ENCODE data around the gene NDUFS6. TPM values are rescaled to one million over a fixed set of nuclear protein-coding genes. Genes with fewer than 3 reads are reported as not detected.

Gene NDUFS6
- total and polyA plus RNA-seq, 9 donors, result 33.3 to 100 (median 85.0) TPM

- WGBS (ENCODE audit: insufficient coverage), result 100% methylated on average over 1 of the region's 3 CpGs
- no peaks in the 10 kb centered on the region for H3K9me3 ChIP-seq (replicated peaks; ENCODE audit: control insufficient read depth, low read depth, low read length)
- DNase-seq, result no peak
- H3K27ac ChIP-seq (ENCODE audit: low read length), result no peak overlapping the region
- H3K36me3 ChIP-seq (ENCODE audit: control insufficient read depth, insufficient read depth, low read length), result no peaks in the 10 kb centered on the region
- H3K4me3 ChIP-seq (ENCODE audit: low read length), result no peak overlapping the region
- peaks cover 9% of the 10 kb centered on the region for H3K27me3 ChIP-seq (ENCODE audit: control insufficient read depth, insufficient read depth, low read length)
- H3K4me1 ChIP-seq (ENCODE audit: control insufficient read depth, insufficient read depth, low read length), result no peaks in the 10 kb centered on the region
Observed at GRCh38 chr5:1758574-1758973, 42.6 kb upstream of the NDUFS6 start.

- WGBS (ENCODE audit: insufficient coverage), result 75% methylated on average over 5 of the region's 13 CpGs
- Histone ChIP-seq H3K4me3 (ENCODE audit: low read length) (no peak overlapping the region), H3K4me1 (ENCODE audit: control insufficient read depth, insufficient read depth, low read length) (no peaks in the 10 kb centered on the region), H3K27me3 (ENCODE audit: control insufficient read depth, insufficient read depth, low read length) (peaks cover 12% of the 10 kb centered on the region), H3K9me3 (replicated peaks; ENCODE audit: control insufficient read depth, low read depth, low read length) (no peaks in the 10 kb centered on the region), H3K36me3 (ENCODE audit: control insufficient read depth, insufficient read depth, low read length) (no peaks in the 10 kb centered on the region), H3K27ac (ENCODE audit: low read length) (no peak overlapping the region)
- no peak for DNase-seq
Observed at GRCh38 chr5:1759378-1759970, 41.7 kb upstream of the NDUFS6 start.

- H3K27ac ChIP-seq (ENCODE audit: low read length), result no peak overlapping the region
- no peaks in the 10 kb centered on the region for H3K36me3 ChIP-seq (ENCODE audit: control insufficient read depth, insufficient read depth, low read length)
- no CpG with 5 or more reads among the region's 4 CpGs for WGBS (ENCODE audit: insufficient coverage)
- peaks cover 12% of the 10 kb centered on the region for H3K27me3 ChIP-seq (ENCODE audit: control insufficient read depth, insufficient read depth, low read length)
- no peaks in the 10 kb centered on the region for H3K9me3 ChIP-seq (replicated peaks; ENCODE audit: control insufficient read depth, low read depth, low read length)
- peaks cover 6% of the 10 kb centered on the region for H3K4me1 ChIP-seq (ENCODE audit: control insufficient read depth, insufficient read depth, low read length)
- no peak overlapping the region for H3K4me3 ChIP-seq (ENCODE audit: low read length)
- no peak for DNase-seq
Observed at GRCh38 chr5:1760231-1760630, 41.0 kb upstream of the NDUFS6 start.

- DNase-seq, result no peak
- peaks cover 8% of the 10 kb centered on the region for H3K4me1 ChIP-seq (ENCODE audit: control insufficient read depth, insufficient read depth, low read length)
- H3K9me3 ChIP-seq (replicated peaks; ENCODE audit: control insufficient read depth, low read depth, low read length), result no peaks in the 10 kb centered on the region
- H3K27ac ChIP-seq (ENCODE audit: low read length), result no peak overlapping the region
- peaks cover 10% of the 10 kb centered on the region for H3K27me3 ChIP-seq (ENCODE audit: control insufficient read depth, insufficient read depth, low read length)
- H3K4me3 ChIP-seq (ENCODE audit: low read length), result no peak overlapping the region
- 65% methylated on average over 25 of the region's 28 CpGs for WGBS (ENCODE audit: insufficient coverage)
- H3K36me3 ChIP-seq (ENCODE audit: control insufficient read depth, insufficient read depth, low read length), result no peaks in the 10 kb centered on the region
Observed at GRCh38 chr5:1760656-1761452, 40.4 kb upstream of the NDUFS6 start.

GRCh38 chr5:1761453-1761755 lies 39.8 kb upstream of the NDUFS6 start:
- H3K27me3 ChIP-seq (ENCODE audit: control insufficient read depth, insufficient read depth, low read length), result peaks cover 10% of the 10 kb centered on the region
- no peak for DNase-seq
- H3K27ac ChIP-seq (ENCODE audit: low read length), result no peak overlapping the region
- H3K36me3 ChIP-seq (ENCODE audit: control insufficient read depth, insufficient read depth, low read length), result no peaks in the 10 kb centered on the region
- H3K4me1 ChIP-seq (ENCODE audit: control insufficient read depth, insufficient read depth, low read length), result peaks cover 8% of the 10 kb centered on the region
- H3K4me3 ChIP-seq (ENCODE audit: low read length), result no peak overlapping the region
- 62% methylated on average over 10 of the region's 11 CpGs for WGBS (ENCODE audit: insufficient coverage)
- H3K9me3 ChIP-seq (replicated peaks; ENCODE audit: control insufficient read depth, low read depth, low read length), result no peaks in the 10 kb centered on the region

GRCh38 chr5:1762121-1762882 lies 38.9 kb upstream of the NDUFS6 start:
- Histone ChIP-seq H3K27ac (ENCODE audit: low read length) (no peak overlapping the region), H3K9me3 (replicated peaks; ENCODE audit: control insufficient read depth, low read depth, low read length) (no peaks in the 10 kb centered on the region), H3K4me1 (ENCODE audit: control insufficient read depth, insufficient read depth, low read length) (peaks cover 8% of the 10 kb centered on the region), H3K27me3 (ENCODE audit: control insufficient read depth, insufficient read depth, low read length) (peaks cover 10% of the 10 kb centered on the region), H3K36me3 (ENCODE audit: control insufficient read depth, insufficient read depth, low read length) (no peaks in the 10 kb centered on the region), H3K4me3 (ENCODE audit: low read length) (no peak overlapping the region)
- 78% methylated on average over 22 of the region's 25 CpGs for WGBS (ENCODE audit: insufficient coverage)
- no peak for DNase-seq

- Histone ChIP-seq H3K27me3 (ENCODE audit: control insufficient read depth, insufficient read depth, low read length) (peaks cover 10% of the 10 kb centered on the region), H3K4me1 (ENCODE audit: control insufficient read depth, insufficient read depth, low read length) (peaks cover 8% of the 10 kb centered on the region), H3K27ac (ENCODE audit: low read length) (no peak overlapping the region), H3K4me3 (ENCODE audit: low read length) (no peak overlapping the region), H3K9me3 (replicated peaks; ENCODE audit: control insufficient read depth, low read depth, low read length) (no peaks in the 10 kb centered on the region), H3K36me3 (ENCODE audit: control insufficient read depth, insufficient read depth, low read length) (no peaks in the 10 kb centered on the region)
- 71% methylated on average over 11 of the region's 13 CpGs for WGBS (ENCODE audit: insufficient coverage)
- no peak for DNase-seq
Observed at GRCh38 chr5:1762883-1763547, 38.2 kb upstream of the NDUFS6 start.

GRCh38 chr5:1763548-1763911 lies 37.7 kb upstream of the NDUFS6 start:
- WGBS (ENCODE audit: insufficient coverage), result 25% methylated on average over 9 of the region's 15 CpGs
- H3K4me3 ChIP-seq (ENCODE audit: low read length), result no peak overlapping the region

GRCh38 chr5:1763960-1764605 lies 37.1 kb upstream of the NDUFS6 start:
- Histone ChIP-seq H3K4me1 (ENCODE audit: control insufficient read depth, insufficient read depth, low read length) (peaks cover 8% of the 10 kb centered on the region), H3K4me3 (ENCODE audit: low read length) (no peak overlapping the region), H3K36me3 (ENCODE audit: control insufficient read depth, insufficient read depth, low read length) (no peaks in the 10 kb centered on the region), H3K9me3 (replicated peaks; ENCODE audit: control insufficient read depth, low read depth, low read length) (no peaks in the 10 kb centered on the region), H3K27me3 (ENCODE audit: control insufficient read depth, insufficient read depth, low read length) (peaks cover 10% of the 10 kb centered on the region), H3K27ac (ENCODE audit: low read length) (no peak overlapping the region)
- 73% methylated on average over 28 of the region's 32 CpGs for WGBS (ENCODE audit: insufficient coverage)
- no peak for DNase-seq

More at GRCh38 chr5:1763548-1763911, 37.7 kb upstream of the NDUFS6 start:
- H3K4me1 ChIP-seq (ENCODE audit: control insufficient read depth, insufficient read depth, low read length), result peaks cover 8% of the 10 kb centered on the region
- DNase-seq, result peak; percentile 61
- H3K9me3 ChIP-seq (replicated peaks; ENCODE audit: control insufficient read depth, low read depth, low read length), result no peaks in the 10 kb centered on the region
- H3K27me3 ChIP-seq (ENCODE audit: control insufficient read depth, insufficient read depth, low read length), result peaks cover 10% of the 10 kb centered on the region
- no peaks in the 10 kb centered on the region for H3K36me3 ChIP-seq (ENCODE audit: control insufficient read depth, insufficient read depth, low read length)
- no peak overlapping the region for H3K27ac ChIP-seq (ENCODE audit: low read length)

Measured in muscle of leg (tissue), 11 donors.